CD14-positive monocyte (primary cell): ENCODE results near the gene ACY1. TPM values are rescaled to one million over a fixed set of nuclear protein-coding genes. Genes with fewer than 3 reads are reported as not detected.
"Not testable (repeated sequence)": the region's sequence is repeated elsewhere in the genome, so short reads cannot be mapped to it uniquely, and the experiment has no call there.

Source experiments
- DNase-seq, 3 donors: peaks; one replicate each; pipeline ENCODE4 v3.0.0-alpha.2; 2011 to 2022
- H2AFZ ChIP-seq: 2 replicates; pipeline ENCODE4 v1.6.0; 2012; ENCODE audit warnings: mild to moderate bottlenecking, low read depth, low read length, inconsistent platforms; ENCODE audit not compliant: insufficient read depth, poor library complexity, severe bottlenecking
- H3K27ac ChIP-seq, 2 donors: 1 replicate in 1 of 2; 2 replicates in 1 of 2; pipeline ENCODE4 v1.5.1; 2012 to 2013; ENCODE audit warnings: low read length in 2 of 2, control low read depth in 1 of 2, inconsistent platforms in 1 of 2, low read depth in 1 of 2, mild to moderate bottlenecking in 1 of 2
- H3K27me3 ChIP-seq, 2 donors: one replicate each; pipeline versions ENCODE4 v1.6.0 to v1.6.1; 2011 to 2013; ENCODE audit warnings: low read length in 2 of 2; ENCODE audit not compliant: control insufficient read depth in 2 of 2, insufficient read depth in 2 of 2
- H3K36me3 ChIP-seq, 2 donors: replicated peaks in 1 of 2; 1 replicate in 1 of 2; 2 replicates in 1 of 2; pipeline versions ENCODE4 v1.5.1 to v1.6.1; 2012 to 2013; ENCODE audit warnings: low read length in 2 of 2, control low read depth in 1 of 2, inconsistent platforms in 1 of 2, mild to moderate bottlenecking in 1 of 2; ENCODE audit not compliant: insufficient read depth in 2 of 2, control insufficient read depth in 1 of 2
- H3K4me1 ChIP-seq, 2 donors: 1 replicate in 1 of 2; 2 replicates in 1 of 2; pipeline versions ENCODE4 v1.5.1 to v1.6.1; 2012 to 2013; ENCODE audit warnings: low read length in 2 of 2, control low read depth in 1 of 2, inconsistent platforms in 1 of 2, mild to moderate bottlenecking in 1 of 2, moderate library complexity in 1 of 2; ENCODE audit not compliant: insufficient read depth in 2 of 2, control insufficient read depth in 1 of 2
- H3K4me2 ChIP-seq: replicated peaks from 2 replicates; pipeline ENCODE3; 2012; ENCODE audit warnings: low read length, moderate library complexity, mild to moderate bottlenecking; ENCODE audit not compliant: poor library complexity, severe bottlenecking; ENCODE audit errors: extremely low read depth
- H3K4me3 ChIP-seq, 3 experiments: fragments of 200-600 bp in 1 of 3; sonication (generic) in 1 of 3; replicated peaks in 1 of 3; 1 replicate in 2 of 3; 2 replicates in 1 of 3; pipeline ENCODE4 v1.5.1; 2011 to 2013; ENCODE audit warnings: low read length in 3 of 3, mild to moderate bottlenecking in 3 of 3, control low read depth in 2 of 3, low read depth in 2 of 3, inconsistent platforms in 1 of 3, moderate library complexity in 1 of 3
- H3K79me2 ChIP-seq: 2 replicates; pipeline ENCODE4 v1.6.0; 2012; ENCODE audit warnings: mild to moderate bottlenecking, control low read depth, inconsistent platforms, low read length, moderate library complexity; ENCODE audit not compliant: insufficient read depth
- H3K9ac ChIP-seq: 2 replicates; pipeline ENCODE4 v1.6.0; 2017; ENCODE audit warnings: low read length, mild to moderate bottlenecking; ENCODE audit not compliant: insufficient read depth, poor library complexity, severe bottlenecking
- H3K9me3 ChIP-seq, 2 donors: replicated peaks in 1 of 2; 1 replicate in 1 of 2; 2 replicates in 1 of 2; pipeline versions ENCODE4 v1.5.1 to v1.6.1; 2012 to 2013; ENCODE audit warnings: low read length in 2 of 2, control low read depth in 1 of 2; ENCODE audit not compliant: control insufficient read depth in 1 of 2, insufficient read depth in 1 of 2
- H4K20me1 ChIP-seq: 2 replicates; pipeline ENCODE4 v1.6.0; 2012; ENCODE audit warnings: mild to moderate bottlenecking, low read length, control low read depth, moderate library complexity; ENCODE audit not compliant: insufficient read depth
- H3K27ac Mint-ChIP-seq, 7 donors: one replicate each; pipeline ENCODE4 v1.8.0; 2020; ENCODE audit warnings: mild to moderate bottlenecking in 7 of 7, mixed read lengths in 7 of 7, moderate library complexity in 6 of 7, inconsistent platforms in 2 of 7
- H3K27me3 Mint-ChIP-seq, 3 donors: one replicate each; pipeline ENCODE4 v1.8.0; 2021 to 2022; ENCODE audit warnings: low read depth in 3 of 3, mild to moderate bottlenecking in 3 of 3, mixed read lengths in 3 of 3, moderate library complexity in 3 of 3, inconsistent platforms in 1 of 3
- H3K36me3 Mint-ChIP-seq, 2 donors: one replicate each; pipeline ENCODE4 v1.8.0; 2020; ENCODE audit warnings: mixed read lengths in 2 of 2, inconsistent platforms in 1 of 2, mild to moderate bottlenecking in 1 of 2
- H3K4me1 Mint-ChIP-seq: one replicate; pipeline ENCODE4 v1.8.0; 2020; ENCODE audit warnings: mild to moderate bottlenecking, mixed read lengths
- H3K4me3 Mint-ChIP-seq, 2 donors: one replicate each; pipeline ENCODE4 v1.8.0; 2020; ENCODE audit warnings: mild to moderate bottlenecking in 2 of 2, mixed read lengths in 2 of 2, moderate library complexity in 1 of 2
- H3K9me3 Mint-ChIP-seq, 7 donors: one replicate each; pipeline ENCODE4 v1.8.0; 2020 to 2022; ENCODE audit warnings: mixed read lengths in 7 of 7, mild to moderate bottlenecking in 6 of 7, moderate library complexity in 6 of 7, inconsistent platforms in 2 of 7
- CTCF ChIP-seq: fragments of 200-600 bp; IDR thresholded peaks from one replicate; pipeline ENCODE4 v1.8.0; 2022; ENCODE audit warnings: antibody characterized with exemption, mild to moderate bottlenecking
- whole genome bisulfite sequencing: methylation state at CpG from one replicate; pipeline ENCODE4 v1.1.5; 2013; ENCODE audit warnings: missing lambda C conversion rate; ENCODE audit not compliant: insufficient coverage; 5-methylcytosine and 5-hydroxymethylcytosine counted together
- intact Hi-C, 2 donors: fragments of 100-400 bp; cut with micrococcal nuclease; formaldehyde crosslinking; loops; one replicate each; pipeline versions ENCODE4 v1.15.0 to v1.15.1; 2023
- polyA plus RNA-seq, 3 donors: library from polyadenylated mRNA; depleted of rRNA in 1 of 3; unstranded in 2 of 3; stranded (reverse) in 1 of 3; fragments of 300-500 nt in 2 of 3; fragments of >200 nt in 1 of 3; fragmentation: Illumina TruSeq in 2 of 3; gene quantifications; 1 replicate in 2 of 3; 2 replicates in 1 of 3; pipeline ENCODE4 v1.2.3, GENCODE V29; 2012 to 2021

The ACY1 gene
- polyA plus RNA-seq, 3 donors = 13.3 to 18.0 (median 14.5) TPM

GRCh38 chr3:51987568-51987967 is 4.2 kb downstream of the ACY1 start:
- H4K20me1 ChIP-seq = peaks cover 14% of the 10 kb centered on the region
- peaks cover 0 to 2% (median 0%) of the 10 kb centered on the region in 3 donors for H3K27me3 Mint-ChIP-seq
- peaks cover 13 to 14% of the 10 kb centered on the region in 2 donors for H3K36me3 ChIP-seq
- WGBS = 96% methylated on average over 5 of the region's 7 CpGs
- H3K9ac ChIP-seq = no peak overlapping the region
- no peak overlapping the region for H3K4me2 ChIP-seq
- H3K4me1 ChIP-seq = peaks cover 10 to 17% of the 10 kb centered on the region in 2 donors
- H3K4me3 Mint-ChIP-seq = no peak overlapping the region
- peaks cover 5% of the 10 kb centered on the region for H3K79me2 ChIP-seq
- H2AFZ ChIP-seq = no peak overlapping the region
- peaks cover 9 to 16% of the 10 kb centered on the region in 2 donors for H3K36me3 Mint-ChIP-seq
- DNase-seq = no peak
- TF ChIP-seq CTCF = no peak
- H3K27me3 ChIP-seq = no peaks in the 10 kb centered on the region
- no peak overlapping the region for H3K4me3 ChIP-seq
- intact Hi-C loops = no loop called here
- no peaks in the 10 kb centered on the region for H3K9me3 ChIP-seq
- peaks cover 15% of the 10 kb centered on the region for H3K4me1 Mint-ChIP-seq
- H3K27ac ChIP-seq = no peak overlapping the region
- H3K27ac Mint-ChIP-seq = peak overlapping the region in 2 of 7 donors; percentile 7 to 11
- H3K9me3 Mint-ChIP-seq = peaks cover 0 to 2% (median 0%) of the 10 kb centered on the region in 7 donors

GRCh38 chr3:51988286-51989146 is 5.2 kb downstream of the ACY1 start:
- Histone ChIP-seq H3K36me3 (peaks cover 21 to 24% of the 10 kb centered on the region in 2 donors), H3K9me3 (no peaks in the 10 kb centered on the region), H3K4me2 (no peak overlapping the region), H3K4me1 (peaks cover 6 to 7% of the 10 kb centered on the region in 2 donors), H3K27ac (no peak overlapping the region), H4K20me1 (peaks cover 24% of the 10 kb centered on the region), H3K79me2 (peaks cover 9% of the 10 kb centered on the region), H2AFZ (no peak overlapping the region), H3K27me3 (no peaks in the 10 kb centered on the region), H3K9ac (no peak overlapping the region), H3K4me3 (no peak overlapping the region)
- 87% methylated on average over 14 of the region's 15 CpGs for WGBS
- Mint-ChIP-seq H3K36me3 (peaks cover 12 to 25% of the 10 kb centered on the region in 2 donors), H3K4me3 (no peak overlapping the region), H3K27ac (peak overlapping the region in 3 of 7 donors; percentile 15 to 47 (median 25)), H3K4me1 (peaks cover 13% of the 10 kb centered on the region), H3K9me3 (peaks cover 0 to 2% (median 0%) of the 10 kb centered on the region in 7 donors), H3K27me3 (peaks cover 0 to 3% (median 0%) of the 10 kb centered on the region in 3 donors)
- no peak for DNase-seq
- no peak for TF ChIP-seq CTCF
- intact Hi-C loops = no loop called here

- Histone ChIP-seq H3K36me3 (peaks cover 34 to 37% of the 10 kb centered on the region in 2 donors), H3K4me1 (peaks cover 12 to 14% of the 10 kb centered on the region in 2 donors), H3K79me2 (peaks cover 25% of the 10 kb centered on the region), H4K20me1 (peaks cover 40% of the 10 kb centered on the region)
- H3K4me1 Mint-ChIP-seq = peaks cover 19% of the 10 kb centered on the region
- H3K27me3 ChIP-seq, DNase-seq, H3K9me3 ChIP-seq, H3K9ac ChIP-seq, H3K4me2 ChIP-seq, intact Hi-C loops, H3K27ac ChIP-seq, H3K4me3 ChIP-seq, H3K4me3 Mint-ChIP-seq, H2AFZ ChIP-seq, H3K27ac Mint-ChIP-seq, H3K27me3 Mint-ChIP-seq, H3K9me3 Mint-ChIP-seq: not testable (repeated sequence)
- H3K36me3 Mint-ChIP-seq = peaks cover 23 to 40% of the 10 kb centered on the region in 2 donors
- WGBS = 93% methylated on average over 21 of the region's 38 CpGs
Measured at GRCh38 chr3:51990501-51990971, 7.2 kb downstream of the ACY1 start.
